Posterior vena cava (tissue), 2 donors: ENCODE results near the gene CLEC11A. TPM values are rescaled to one million over a fixed set of nuclear protein-coding genes. Genes with fewer than 3 reads are reported as not detected.
"Not testable (repeated sequence)": the region's sequence is repeated elsewhere in the genome, so short reads cannot be mapped to it uniquely, and the experiment has no call there.

Experiments used
- DNase-seq: peaks from one replicate; pipeline ENCODE4 v3.0.0-alpha.2; 2020; ENCODE audit warnings: low spot score
- intact Hi-C, 2 donors: fragments of 100-400 bp; cut with DNase I; formaldehyde crosslinking; loops; one replicate each; pipeline versions ENCODE4 v1.14.1 to v1.14.2; 2022 to 2023
- total RNA-seq, 2 donors: library from RNA; stranded (reverse); fragmentation: NEBNext Ultra II Directional; extraction: Animal tissue kit (Norgen Biotek cat#: 25700); gene quantifications; one replicate each; pipeline ENCODE4 v1.2.1, GENCODE V29; 2021
- donor health status: DM: yes; HTN: yes; CAD: no.
- donor health status: DM: yes; HTN: yes; CAD: no.

The CLEC11A gene
- total RNA-seq, 2 donors from 2014 or later: 8.5 to 12.5 TPM

GRCh38 chr19:50743537-50743936 is 20.4 kb downstream of the CLEC11A start:
- no peak for DNase-seq
- intact Hi-C loops: no loop called here

GRCh38 chr19:50745221-50745620 is 22.1 kb downstream of the CLEC11A start:
- no peak for DNase-seq
- intact Hi-C loops: no loop called here

- DNase-seq, intact Hi-C loops: not testable (repeated sequence)
Measured at GRCh38 chr19:50747141-50747540, 24.0 kb downstream of the CLEC11A start.

- intact Hi-C loops: no loop called here
- DNase-seq: no peak
Measured at GRCh38 chr19:50749490-50749889, 26.3 kb downstream of the CLEC11A start.

GRCh38 chr19:50750010-50750409 is 26.8 kb downstream of the CLEC11A start:
- no peak for DNase-seq
- intact Hi-C loops: no loop called here

- intact Hi-C loops: no loop called here
- no peak for DNase-seq
Measured at GRCh38 chr19:50753879-50754278, 30.7 kb downstream of the CLEC11A start.

- intact Hi-C loops, DNase-seq: not testable (repeated sequence)
Measured at GRCh38 chr19:50756244-50756643, 33.1 kb downstream of the CLEC11A start.

GRCh38 chr19:50757624-50758023 is 34.5 kb downstream of the CLEC11A start:
- DNase-seq, intact Hi-C loops: not testable (repeated sequence)

GRCh38 chr19:50759076-50759475 is 35.9 kb downstream of the CLEC11A start:
- intact Hi-C loops: not testable (repeated sequence)

GRCh38 chr19:50759886-50760285 is 36.7 kb downstream of the CLEC11A start:
- intact Hi-C loops: no loop called here
- DNase-seq: no peak

More at GRCh38 chr19:50759076-50759475, 35.9 kb downstream of the CLEC11A start:
- DNase-seq: not testable (repeated sequence)

- intact Hi-C loops, DNase-seq: not testable (repeated sequence)
Measured at GRCh38 chr19:50761501-50761900, 38.3 kb downstream of the CLEC11A start.

- DNase-seq, intact Hi-C loops: not testable (repeated sequence)
Measured at GRCh38 chr19:50763521-50763920, 40.4 kb downstream of the CLEC11A start.

GRCh38 chr19:50764409-50764808 is 41.2 kb downstream of the CLEC11A start:
- intact Hi-C loops: no loop called here
- no peak for DNase-seq

- intact Hi-C loops, DNase-seq: not testable (repeated sequence)
Measured at GRCh38 chr19:50766746-50767145, 43.6 kb downstream of the CLEC11A start.

- DNase-seq, intact Hi-C loops: not testable (repeated sequence)
Measured at GRCh38 chr19:50767263-50767662, 44.1 kb downstream of the CLEC11A start.

GRCh38 chr19:50768277-50768676 is 45.1 kb downstream of the CLEC11A start:
- intact Hi-C loops: no loop called here
- no peak for DNase-seq

GRCh38 chr19:50770164-50770563 is 47.0 kb downstream of the CLEC11A start, which contains the start of gene GPR32:
Gene GPR32, plus strand, starts transcription at chr19:50770464. Its CDS starts 137 bp downstream, at chr19:50770601.
- intact Hi-C loops, DNase-seq: not testable (repeated sequence)

- intact Hi-C loops: no loop called here
- DNase-seq: no peak
Measured at GRCh38 chr19:50770888-50771287, 47.7 kb downstream of the CLEC11A start.

GRCh38 chr19:50772476-50772875 is 49.3 kb downstream of the CLEC11A start:
- intact Hi-C loops: no loop called here
- DNase-seq: no peak

GRCh38 chr19:50772912-50773311 is 49.7 kb downstream of the CLEC11A start:
- DNase-seq, intact Hi-C loops: not testable (repeated sequence)

- DNase-seq, intact Hi-C loops: not testable (repeated sequence)
Measured at GRCh38 chr19:50773454-50773853, 50.3 kb downstream of the CLEC11A start.
